ENCODE measurements around the gene NEK6.

NEK6 gene

DNA sequence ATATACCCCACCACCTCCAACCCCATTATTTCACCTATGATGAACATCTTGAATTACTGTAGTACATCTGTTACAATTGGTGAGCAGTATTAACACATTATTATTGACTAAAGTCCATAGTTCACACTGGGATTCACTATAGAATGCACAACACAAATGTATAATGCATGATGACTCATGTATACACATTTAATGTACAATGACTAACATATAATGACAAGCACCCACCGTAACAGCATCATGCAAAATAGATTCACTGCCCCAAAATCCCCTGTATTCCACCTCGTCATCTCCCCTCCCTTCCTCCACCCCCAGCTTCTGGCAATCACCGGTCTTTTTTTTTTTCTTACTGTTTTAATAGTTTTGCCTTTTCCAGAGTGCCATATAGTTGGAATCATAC lies 47.1 kb upstream of the NEK6 start:
- H3K79me2 ChIP-seq (ENCODE audit: control insufficient read depth, insufficient read depth, low read length, poor library complexity), result no peaks in the 10 kb centered on the region

DNA sequence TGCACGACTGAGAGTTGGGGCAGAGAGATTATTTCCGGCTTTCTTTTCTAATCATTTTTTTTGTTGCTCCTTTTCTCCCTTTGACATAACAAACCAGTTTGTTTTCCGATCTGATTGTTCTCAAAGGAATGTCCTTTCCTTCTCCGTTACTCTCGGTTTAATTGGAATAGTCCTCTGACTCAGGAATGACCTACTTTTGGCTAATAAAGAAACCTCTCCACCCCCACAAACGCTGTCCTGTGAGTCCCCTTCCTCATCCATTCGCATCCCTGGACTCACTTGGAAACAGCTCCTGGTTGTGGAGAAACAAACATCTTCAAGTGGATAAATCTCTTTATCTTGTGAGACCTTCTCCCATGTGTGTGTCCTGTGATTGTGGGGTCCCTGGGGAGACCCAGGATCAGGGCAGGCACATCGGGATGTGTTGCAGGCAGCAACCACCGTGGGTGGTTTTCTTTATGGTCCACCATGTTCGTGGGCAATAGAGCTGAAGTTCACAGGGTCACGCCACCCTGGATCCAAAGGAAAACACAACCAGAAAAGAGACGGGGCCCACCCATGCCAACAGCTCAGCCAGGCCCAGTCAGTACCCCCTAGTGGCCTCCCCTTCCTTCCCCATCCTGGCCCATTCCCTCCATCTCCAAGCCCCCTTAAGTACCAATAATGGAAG lies 45.2 kb upstream of the NEK6 start:
- Histone ChIP-seq H3K9ac (ENCODE audit: low read length) (no peak overlapping the region), H3K79me2 (ENCODE audit: control insufficient read depth, insufficient read depth, low read length, poor library complexity) (no peaks in the 10 kb centered on the region), H3K27ac (ENCODE audit: low read depth, low read length) (no peak overlapping the region), H2AK5ac (ENCODE audit: low read length) (no peak overlapping the region), H4K8ac (ENCODE audit: low read depth, low read length) (no peak overlapping the region), H3K79me1 (ENCODE audit: low read length) (no peaks in the 10 kb centered on the region), H4K12ac (ENCODE audit: low read depth, low read length) (no peak overlapping the region), H3K4me1 (ENCODE audit: control insufficient read depth in 1 of 2, insufficient read depth in 2 of 2, low read length in 2 of 2) (no peaks in the 10 kb centered on the region), H2BK120ac (ENCODE audit: insufficient read depth, low read length, poor library complexity) (no peak overlapping the region), H2BK5ac (ENCODE audit: low read depth, low read length, poor library complexity) (no peak overlapping the region), H3K4me2 (ENCODE audit: low read length) (no peak overlapping the region), H3K14ac (ENCODE audit: low read length) (no peak overlapping the region), H3K4ac (ENCODE audit: low read depth, low read length) (no peak overlapping the region), H2AFZ (ENCODE audit: insufficient read depth, low read length, poor library complexity) (no peak overlapping the region), H3K4me3 (ENCODE audit: low read depth, low read length) (no peak overlapping the region), H4K91ac (ENCODE audit: low read depth, low read length) (no peak overlapping the region), H2BK12ac (ENCODE audit: low read length) (no peak overlapping the region), H3K27me3 (ENCODE audit: insufficient read depth, low read length) (no peaks in the 10 kb centered on the region), H3K23ac (ENCODE audit: low read length) (no peak overlapping the region), H3K36me3 (ENCODE audit: control insufficient read depth in 1 of 2, insufficient read depth in 2 of 2, low read length in 2 of 2) (no peaks in the 10 kb centered on the region), H3K9me3 (ENCODE audit: insufficient read depth, low read depth, low read length) (no peaks in the 10 kb centered on the region), H3K18ac (ENCODE audit: low read length) (no peak overlapping the region)
- DNase-seq, result peak in 1 of 2 donors; percentile 40
- WGBS (ENCODE audit: extremely low coverage, insufficient coverage, insufficient read length), result no CpG with 5 or more reads among the region's 12 CpGs

More for the DNA sequence above, 47.1 kb upstream of the NEK6 start:
- no peaks in the 10 kb centered on the region for H3K79me1 ChIP-seq (ENCODE audit: low read length)
- no CpG with 5 or more reads among the region's 3 CpGs for WGBS (ENCODE audit: extremely low coverage, insufficient coverage, insufficient read length)
- H3K27ac ChIP-seq (ENCODE audit: low read depth, low read length), result no peak overlapping the region
- H4K12ac ChIP-seq (ENCODE audit: low read depth, low read length), result no peak overlapping the region
- no peak overlapping the region for H3K18ac ChIP-seq (ENCODE audit: low read length)
- H4K91ac ChIP-seq (ENCODE audit: low read depth, low read length), result no peak overlapping the region
- no peak overlapping the region for H4K8ac ChIP-seq (ENCODE audit: low read depth, low read length)
- no peaks in the 10 kb centered on the region for H3K4me1 ChIP-seq (ENCODE audit: control insufficient read depth in 1 of 2, insufficient read depth in 2 of 2, low read length in 2 of 2)
- H3K4me3 ChIP-seq (ENCODE audit: low read depth, low read length), result no peak overlapping the region
- H3K9ac ChIP-seq (ENCODE audit: low read length), result no peak overlapping the region
- no peak overlapping the region for H2AFZ ChIP-seq (ENCODE audit: insufficient read depth, low read length, poor library complexity)
- H3K14ac ChIP-seq (ENCODE audit: low read length), result no peak overlapping the region
- no peaks in the 10 kb centered on the region for H3K27me3 ChIP-seq (ENCODE audit: insufficient read depth, low read length)
- H3K36me3 ChIP-seq (ENCODE audit: control insufficient read depth in 1 of 2, insufficient read depth in 2 of 2, low read length in 2 of 2), result no peaks in the 10 kb centered on the region
- H2AK5ac ChIP-seq (ENCODE audit: low read length), result no peak overlapping the region
- H2BK12ac ChIP-seq (ENCODE audit: low read length), result no peak overlapping the region
- H3K23ac ChIP-seq (ENCODE audit: low read length), result no peak overlapping the region
- H3K9me3 ChIP-seq (ENCODE audit: insufficient read depth, low read depth, low read length), result peaks cover 3% of the 10 kb centered on the region
- no peak overlapping the region for H3K4me2 ChIP-seq (ENCODE audit: low read length)
- H3K4ac ChIP-seq (ENCODE audit: low read depth, low read length), result no peak overlapping the region
- H2BK120ac ChIP-seq (ENCODE audit: insufficient read depth, low read length, poor library complexity), result no peak overlapping the region
- H2BK5ac ChIP-seq (ENCODE audit: low read depth, low read length, poor library complexity), result no peak overlapping the region
- DNase-seq, result no peak

DNA sequence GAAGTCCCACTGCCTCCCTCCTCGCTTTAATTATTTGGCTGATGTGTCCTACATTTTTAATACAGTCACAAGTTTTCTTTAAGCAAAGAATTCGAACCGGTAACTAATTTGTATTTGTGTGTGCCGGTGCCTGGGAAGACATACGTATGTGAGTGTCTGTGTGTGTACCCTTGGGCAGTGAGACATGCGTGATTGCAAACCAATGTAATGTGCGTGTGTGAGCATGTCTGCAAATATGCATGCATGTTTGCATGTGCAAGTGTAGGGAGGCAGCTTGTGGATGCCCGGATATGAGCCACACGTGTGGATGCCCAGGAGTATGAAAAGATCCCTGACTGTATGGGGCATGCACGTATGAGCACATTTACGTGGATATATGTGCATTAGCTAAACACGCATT lies 44.4 kb upstream of the NEK6 start:
- H3K79me2 ChIP-seq (ENCODE audit: control insufficient read depth, insufficient read depth, low read length, poor library complexity), result no peaks in the 10 kb centered on the region
- H2AK5ac ChIP-seq (ENCODE audit: low read length), result no peak overlapping the region
- no peak overlapping the region for H3K4ac ChIP-seq (ENCODE audit: low read depth, low read length)
- no CpG with 5 or more reads among the region's 12 CpGs for WGBS (ENCODE audit: extremely low coverage, insufficient coverage, insufficient read length)
- H2AFZ ChIP-seq (ENCODE audit: insufficient read depth, low read length, poor library complexity), result no peak overlapping the region
- H2BK5ac ChIP-seq (ENCODE audit: low read depth, low read length, poor library complexity), result no peak overlapping the region
- H3K27ac ChIP-seq (ENCODE audit: low read depth, low read length), result no peak overlapping the region
- H4K8ac ChIP-seq (ENCODE audit: low read depth, low read length), result no peak overlapping the region
- H3K4me3 ChIP-seq (ENCODE audit: low read depth, low read length), result no peak overlapping the region
- no peaks in the 10 kb centered on the region for H3K4me1 ChIP-seq (ENCODE audit: control insufficient read depth in 1 of 2, insufficient read depth in 2 of 2, low read length in 2 of 2)
- H3K23ac ChIP-seq (ENCODE audit: low read length), result no peak overlapping the region
- H3K4me2 ChIP-seq (ENCODE audit: low read length), result no peak overlapping the region
- H3K9me3 ChIP-seq (ENCODE audit: insufficient read depth, low read depth, low read length), result no peaks in the 10 kb centered on the region
- no peak for DNase-seq
- H3K18ac ChIP-seq (ENCODE audit: low read length), result no peak overlapping the region
- no peak overlapping the region for H4K12ac ChIP-seq (ENCODE audit: low read depth, low read length)
- H4K91ac ChIP-seq (ENCODE audit: low read depth, low read length), result no peak overlapping the region
- no peak overlapping the region for H3K9ac ChIP-seq (ENCODE audit: low read length)
- H2BK120ac ChIP-seq (ENCODE audit: insufficient read depth, low read length, poor library complexity), result no peak overlapping the region
- H3K79me1 ChIP-seq (ENCODE audit: low read length), result no peaks in the 10 kb centered on the region
- no peaks in the 10 kb centered on the region for H3K27me3 ChIP-seq (ENCODE audit: insufficient read depth, low read length)
- H3K14ac ChIP-seq (ENCODE audit: low read length), result no peak overlapping the region
- H2BK12ac ChIP-seq (ENCODE audit: low read length), result no peak overlapping the region
- no peaks in the 10 kb centered on the region for H3K36me3 ChIP-seq (ENCODE audit: control insufficient read depth in 1 of 2, insufficient read depth in 2 of 2, low read length in 2 of 2)

DNA sequence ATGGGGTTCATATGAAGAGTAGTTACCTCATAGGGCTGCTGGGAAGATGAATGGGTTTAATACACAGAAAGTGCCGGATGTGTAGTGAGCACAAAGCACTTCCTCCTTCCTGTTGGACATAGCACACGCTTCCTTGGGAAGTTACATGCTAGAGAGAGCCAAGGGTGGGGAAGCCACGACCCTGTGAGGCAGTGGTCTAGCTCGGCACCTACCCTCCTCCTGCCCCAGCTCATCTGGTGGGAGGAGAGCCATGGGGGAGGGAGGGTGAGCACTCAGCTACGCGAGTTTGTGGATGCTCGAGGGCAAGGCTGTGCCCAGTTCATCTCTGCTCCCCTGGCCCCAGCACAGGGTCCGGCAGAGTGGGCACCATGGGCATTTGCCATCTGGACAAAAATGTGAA lies 43.6 kb upstream of the NEK6 start:
- no peak overlapping the region for H3K4me2 ChIP-seq (ENCODE audit: low read length)
- no peak overlapping the region for H3K4me3 ChIP-seq (ENCODE audit: low read depth, low read length)
- H2BK5ac ChIP-seq (ENCODE audit: low read depth, low read length, poor library complexity), result no peak overlapping the region
- H4K12ac ChIP-seq (ENCODE audit: low read depth, low read length), result no peak overlapping the region
- H3K23ac ChIP-seq (ENCODE audit: low read length), result no peak overlapping the region
- H3K36me3 ChIP-seq (ENCODE audit: control insufficient read depth in 1 of 2, insufficient read depth in 2 of 2, low read length in 2 of 2), result no peaks in the 10 kb centered on the region
- no CpG with 5 or more reads among the region's 8 CpGs for WGBS (ENCODE audit: extremely low coverage, insufficient coverage, insufficient read length)
- no peak for DNase-seq
- H2BK12ac ChIP-seq (ENCODE audit: low read length), result no peak overlapping the region
- H3K9me3 ChIP-seq (ENCODE audit: insufficient read depth, low read depth, low read length), result no peaks in the 10 kb centered on the region
- H4K8ac ChIP-seq (ENCODE audit: low read depth, low read length), result no peak overlapping the region
- H2AFZ ChIP-seq (ENCODE audit: insufficient read depth, low read length, poor library complexity), result no peak overlapping the region
- H3K18ac ChIP-seq (ENCODE audit: low read length), result no peak overlapping the region
- H3K4me1 ChIP-seq (ENCODE audit: control insufficient read depth in 1 of 2, insufficient read depth in 2 of 2, low read length in 2 of 2), result no peaks in the 10 kb centered on the region
- H3K79me1 ChIP-seq (ENCODE audit: low read length), result no peaks in the 10 kb centered on the region
- no peaks in the 10 kb centered on the region for H3K27me3 ChIP-seq (ENCODE audit: insufficient read depth, low read length)
- no peak overlapping the region for H3K14ac ChIP-seq (ENCODE audit: low read length)
- no peak overlapping the region for H2AK5ac ChIP-seq (ENCODE audit: low read length)
- H2BK120ac ChIP-seq (ENCODE audit: insufficient read depth, low read length, poor library complexity), result no peak overlapping the region
- H3K79me2 ChIP-seq (ENCODE audit: control insufficient read depth, insufficient read depth, low read length, poor library complexity), result no peaks in the 10 kb centered on the region
- no peak overlapping the region for H3K4ac ChIP-seq (ENCODE audit: low read depth, low read length)
- H3K9ac ChIP-seq (ENCODE audit: low read length), result no peak overlapping the region
- no peak overlapping the region for H3K27ac ChIP-seq (ENCODE audit: low read depth, low read length)
- H4K91ac ChIP-seq (ENCODE audit: low read depth, low read length), result no peak overlapping the region

Data from trophoblast cell (in vitro differentiated cells and primary cell).